ENCODE measurements around the gene KRTAP5-4. TPM values are rescaled to one million over a fixed set of nuclear protein-coding genes. Genes with fewer than 3 reads are reported as not detected.

KRTAP5-4 gene
- total and polyA plus RNA-seq, 2 donors (not counting 1 experiment from before 2014, with no cell fraction given) = not detected

- Histone ChIP-seq H4K20me1 (ENCODE audit: control insufficient read depth, extremely low read depth, insufficient read depth, low read length) (no peaks in the 10 kb centered on the region), H3K9me3 (ENCODE audit: control insufficient read depth, insufficient read depth, low read depth, low read length) (no peaks in the 10 kb centered on the region), H3K4me3 (replicated peaks in 1 of 4; ENCODE audit: control extremely low read depth in 1 of 4, insufficient read depth in 1 of 4, low read depth in 3 of 4, low read length in 4 of 4) (no peak overlapping the region), H3K27me3 (ENCODE audit: control insufficient read depth, insufficient read depth, low read length) (peaks cover 6% of the 10 kb centered on the region), H2AFZ (ENCODE audit: low read length) (no peak overlapping the region), H3K9ac (ENCODE audit: insufficient read depth, low read length) (no peak overlapping the region), H3K36me3 (ENCODE audit: control insufficient read depth, insufficient read depth, low read length) (no peaks in the 10 kb centered on the region), H3K4me1 (ENCODE audit: control insufficient read depth, extremely low read depth, insufficient read depth, low read length) (no peaks in the 10 kb centered on the region), H3K27ac (ENCODE audit: insufficient read depth, low read length) (no peak overlapping the region), H3K4me2 (ENCODE audit: extremely low read depth, insufficient read depth, low read length) (no peak overlapping the region), H3K79me2 (ENCODE audit: control insufficient read depth, insufficient read depth, low read length) (no peaks in the 10 kb centered on the region)
- TF ChIP-seq EZH2 (IDR thresholded peaks at IDR 0.05; ENCODE audit: low read length, missing control alignments) (no peak), CTCF (conservative IDR thresholded peaks at IDR 0.05 in 1 of 2, IDR thresholded peaks at IDR 0.05 in 1 of 2; ENCODE audit: low read depth in 1 of 2, low read length in 2 of 2) (no peak)
- DNase-seq (ENCODE audit: low read depth in 2 of 2) = no peak
Measured at GRCh38 chr11:1636291-1636950, 14.5 kb upstream of the KRTAP5-4 start.

- no peak overlapping the region for H3K9ac ChIP-seq (ENCODE audit: insufficient read depth, low read length)
- peaks cover 2% of the 10 kb centered on the region for H3K27me3 ChIP-seq (ENCODE audit: control insufficient read depth, insufficient read depth, low read length)
Measured at GRCh38 chr11:1633864-1634263, 11.9 kb upstream of the KRTAP5-4 start.

More at GRCh38 chr11:1633864-1634263, 11.9 kb upstream of the KRTAP5-4 start:
- DNase-seq (ENCODE audit: low read depth in 2 of 2) = no peak
- no peaks in the 10 kb centered on the region for H4K20me1 ChIP-seq (ENCODE audit: control insufficient read depth, extremely low read depth, insufficient read depth, low read length)
- H3K27ac ChIP-seq (ENCODE audit: insufficient read depth, low read length) = no peak overlapping the region
- no peaks in the 10 kb centered on the region for H3K79me2 ChIP-seq (ENCODE audit: control insufficient read depth, insufficient read depth, low read length)
- H3K4me2 ChIP-seq (ENCODE audit: extremely low read depth, insufficient read depth, low read length) = no peak overlapping the region
- H3K9me3 ChIP-seq (ENCODE audit: control insufficient read depth, insufficient read depth, low read depth, low read length) = no peaks in the 10 kb centered on the region
- H3K36me3 ChIP-seq (ENCODE audit: control insufficient read depth, insufficient read depth, low read length) = no peaks in the 10 kb centered on the region
- no peak overlapping the region for H2AFZ ChIP-seq (ENCODE audit: low read length)
- H3K4me1 ChIP-seq (ENCODE audit: control insufficient read depth, extremely low read depth, insufficient read depth, low read length) = no peaks in the 10 kb centered on the region
- no peak overlapping the region for H3K4me3 ChIP-seq (replicated peaks in 1 of 4; ENCODE audit: control extremely low read depth in 1 of 4, insufficient read depth in 1 of 4, low read depth in 3 of 4, low read length in 4 of 4)
- no peak for TF ChIP-seq EZH2 (IDR thresholded peaks at IDR 0.05; ENCODE audit: low read length, missing control alignments)
- TF ChIP-seq CTCF (conservative IDR thresholded peaks at IDR 0.05 in 1 of 2, IDR thresholded peaks at IDR 0.05 in 1 of 2; ENCODE audit: low read depth in 1 of 2, low read length in 2 of 2) = no peak
